ENCODE measurements around the gene STARD5. TPM values are rescaled to one million over a fixed set of nuclear protein-coding genes. Genes with fewer than 3 reads are reported as not detected.
"Not testable (repeated sequence)": the region's sequence is repeated elsewhere in the genome, so short reads cannot be mapped to it uniquely, and the experiment has no call there.

STARD5 gene, protein sequence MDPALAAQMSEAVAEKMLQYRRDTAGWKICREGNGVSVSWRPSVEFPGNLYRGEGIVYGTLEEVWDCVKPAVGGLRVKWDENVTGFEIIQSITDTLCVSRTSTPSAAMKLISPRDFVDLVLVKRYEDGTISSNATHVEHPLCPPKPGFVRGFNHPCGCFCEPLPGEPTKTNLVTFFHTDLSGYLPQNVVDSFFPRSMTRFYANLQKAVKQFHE
- 3.4 TPM for total RNA-seq (ENCODE audit: insufficient read depth, low replicate concordance)

- peak; percentile 99 for DNase-seq (ENCODE audit: low spot score)
Observed at GRCh38 chr15:81323944-81324881, at the start of gene STARD5. TSS of gene STARD5 (minus strand) at chr15:81324141. CDS start at chr15:81324099, 42 bp downstream.

DNA sequence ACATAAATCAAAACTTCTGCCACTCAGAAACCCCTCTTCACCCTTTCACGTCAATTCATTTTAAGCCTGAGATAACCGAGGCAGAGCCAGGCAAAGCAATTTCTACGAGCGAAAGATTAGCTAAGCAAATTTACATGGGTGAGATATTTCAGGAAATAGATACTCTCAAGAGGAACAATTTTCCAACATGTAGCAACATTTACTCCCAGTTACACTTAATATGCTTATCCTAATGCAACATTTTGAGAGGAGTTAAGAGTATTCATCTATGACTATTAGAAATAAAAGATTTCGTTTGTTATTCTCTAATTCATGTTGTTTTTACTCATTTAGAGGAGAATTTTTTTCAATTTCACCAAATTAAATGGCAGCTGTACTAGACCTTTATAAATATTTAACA, 49.2 kb upstream of the STARD5 start:
- no peak for DNase-seq (ENCODE audit: low spot score)

DNA sequence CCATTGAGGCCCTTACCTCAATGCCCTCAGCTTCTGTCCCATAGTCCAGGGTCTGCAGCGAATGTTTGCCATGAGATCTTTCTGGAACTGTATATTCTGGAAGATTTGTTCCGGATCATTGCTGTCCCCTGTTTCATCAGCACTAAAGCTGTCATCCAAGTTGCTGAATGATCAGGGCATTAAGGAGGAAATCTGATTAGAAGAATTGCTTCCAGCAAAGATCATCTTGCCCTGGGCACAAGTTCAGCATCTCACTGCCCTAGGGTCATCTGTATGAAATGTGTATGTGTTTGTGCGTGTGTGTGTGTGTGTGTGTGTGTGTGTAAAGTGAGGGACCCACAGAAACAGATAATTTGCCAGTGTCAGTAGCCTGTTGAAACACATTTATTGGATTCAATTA, 48.6 kb upstream of the STARD5 start:
- no peak for DNase-seq (ENCODE audit: low spot score)

GRCh38 chr15:81363718-81364500, 40.0 kb upstream of the STARD5 start:
- no peak for DNase-seq (ENCODE audit: low spot score)

- no peak for DNase-seq (ENCODE audit: low spot score)
Observed at GRCh38 chr15:81363276-81363675, 39.3 kb upstream of the STARD5 start.

DNA sequence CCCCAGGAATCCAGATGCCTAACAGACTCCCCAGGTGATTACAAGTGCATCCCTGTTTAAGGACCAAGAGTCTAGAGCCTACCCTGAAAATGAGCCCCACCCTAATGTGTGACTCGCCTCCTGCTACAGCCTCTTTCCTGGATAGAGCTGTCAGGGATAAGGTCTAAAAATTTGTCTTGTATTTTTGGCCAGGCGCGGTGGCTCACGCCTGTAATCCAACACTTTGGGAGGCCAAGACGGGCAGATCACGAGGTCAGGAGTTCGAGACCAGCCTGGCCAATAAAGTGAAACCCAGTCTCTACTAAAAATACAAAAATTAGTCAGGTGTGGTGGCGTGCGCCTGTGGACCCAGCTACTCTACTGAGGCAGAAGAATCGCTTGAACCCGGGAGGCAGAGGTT, 38.8 kb upstream of the STARD5 start:
- no peak for DNase-seq (ENCODE audit: low spot score)

DNA sequence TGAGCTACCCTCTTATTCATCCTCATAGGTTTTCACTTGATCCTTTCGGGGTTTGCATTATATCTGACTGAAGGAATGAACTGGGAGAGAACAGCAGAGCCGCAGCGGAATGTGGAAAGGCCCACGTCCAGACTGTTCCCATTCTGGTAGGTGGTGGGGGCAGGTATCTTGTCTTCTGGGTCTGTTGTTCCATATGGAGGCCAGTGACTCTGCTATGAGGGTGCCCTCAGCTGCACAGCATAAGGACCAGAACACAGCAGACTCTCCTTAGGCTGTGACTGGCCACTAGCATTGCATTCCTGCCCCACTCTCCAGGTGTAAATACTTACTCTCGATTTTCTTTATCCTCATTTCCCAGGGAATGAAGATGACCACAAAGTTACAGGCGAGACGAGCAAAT, 38.0 kb upstream of the STARD5 start:
- no peak for DNase-seq (ENCODE audit: low spot score)

DNA sequence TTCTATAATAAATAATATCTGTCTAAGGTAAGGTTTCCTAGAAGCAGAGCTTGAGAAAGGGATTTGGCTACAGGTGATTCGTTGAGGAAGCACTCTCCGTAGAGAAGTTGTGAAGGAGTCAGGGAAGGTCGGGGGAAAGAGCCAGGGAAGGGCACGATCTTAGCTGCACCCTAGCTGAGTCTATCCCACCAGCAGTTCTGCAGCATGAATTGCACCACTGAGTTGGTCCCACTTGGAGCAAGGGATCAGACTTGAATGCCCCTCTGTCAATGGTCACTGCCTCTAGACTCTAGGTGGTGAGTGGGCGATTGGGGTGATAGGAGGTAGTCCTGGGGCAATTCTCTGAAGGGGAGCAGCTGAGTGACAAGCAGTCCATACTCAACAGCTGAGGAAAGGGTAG, 36.5 kb upstream of the STARD5 start:
- no peak for DNase-seq (ENCODE audit: low spot score)

GRCh38 chr15:81358248-81358647, 34.3 kb upstream of the STARD5 start:
- no peak for DNase-seq (ENCODE audit: low spot score)

- no peak for DNase-seq (ENCODE audit: low spot score)
Observed at GRCh38 chr15:81357180-81357686, 33.3 kb upstream of the STARD5 start.

DNA sequence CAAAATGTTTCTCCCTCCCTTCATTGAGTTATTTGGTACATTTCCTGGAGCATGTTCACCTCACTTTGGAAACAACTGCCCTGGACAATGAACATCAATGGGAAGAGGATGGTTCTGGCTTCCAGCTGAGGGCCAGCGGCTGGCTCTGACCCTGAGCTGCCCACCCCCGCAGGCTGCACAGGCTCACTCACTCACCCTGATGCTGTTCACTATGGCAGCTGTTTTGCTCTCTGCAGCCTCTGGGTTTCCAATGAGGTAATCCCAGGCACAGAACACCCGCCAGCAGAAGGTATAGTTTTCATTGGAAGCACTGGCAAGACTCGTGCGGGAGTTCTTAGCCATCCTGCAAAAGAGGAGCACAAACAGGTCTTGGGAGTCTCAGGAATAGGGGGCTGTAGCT, 32.3 kb upstream of the STARD5 start:
- DNase-seq (ENCODE audit: low spot score): no peak

- DNase-seq (ENCODE audit: low spot score): no peak
Observed at GRCh38 chr15:81351651-81352050, 27.7 kb upstream of the STARD5 start.

GRCh38 chr15:81349271-81349670, 25.3 kb upstream of the STARD5 start:
- no peak for DNase-seq (ENCODE audit: low spot score)

DNA sequence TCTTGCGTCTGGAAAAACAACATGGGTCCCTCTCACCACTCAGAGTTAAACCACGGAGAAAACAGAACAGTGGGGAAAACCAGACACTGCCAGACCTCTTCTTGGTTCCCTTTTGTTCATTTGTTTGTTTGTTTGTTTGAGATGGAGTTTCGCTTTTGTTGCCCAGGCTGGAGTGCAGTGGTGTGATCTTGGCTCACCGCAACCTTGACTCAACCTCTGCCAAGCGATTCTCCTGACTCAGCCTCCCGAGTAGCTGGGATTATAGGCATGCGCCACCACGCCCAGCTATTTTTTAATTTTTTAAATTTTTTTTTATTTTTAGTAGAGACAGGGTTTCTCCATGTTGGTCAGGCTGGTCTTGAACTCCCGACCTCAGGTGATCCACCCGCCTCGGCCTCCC, 24.8 kb upstream of the STARD5 start:
- DNase-seq (ENCODE audit: low spot score): not testable (repeated sequence)

DNA sequence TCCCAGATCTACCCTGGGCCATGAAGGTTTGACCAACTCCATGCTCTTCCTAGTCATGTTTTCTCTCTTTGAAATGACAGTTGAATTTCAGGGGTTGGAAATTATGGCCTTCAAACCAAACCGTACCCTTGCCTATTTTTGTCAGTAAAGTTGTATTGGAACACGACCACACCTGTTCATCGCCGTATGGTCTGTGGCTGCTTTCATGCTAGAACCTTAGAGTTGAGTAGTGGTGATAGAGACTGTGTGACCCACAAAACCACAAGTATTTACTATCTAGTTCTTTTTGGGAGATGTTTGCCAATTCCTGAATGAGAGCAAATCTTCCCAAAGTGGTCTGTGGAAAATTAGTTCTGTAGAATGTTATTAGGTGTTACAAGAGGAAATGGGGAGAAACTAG, 24.0 kb upstream of the STARD5 start:
- no peak for DNase-seq (ENCODE audit: low spot score)

GRCh38 chr15:81346611-81347010, 22.7 kb upstream of the STARD5 start:
- DNase-seq (ENCODE audit: low spot score): no peak

DNA sequence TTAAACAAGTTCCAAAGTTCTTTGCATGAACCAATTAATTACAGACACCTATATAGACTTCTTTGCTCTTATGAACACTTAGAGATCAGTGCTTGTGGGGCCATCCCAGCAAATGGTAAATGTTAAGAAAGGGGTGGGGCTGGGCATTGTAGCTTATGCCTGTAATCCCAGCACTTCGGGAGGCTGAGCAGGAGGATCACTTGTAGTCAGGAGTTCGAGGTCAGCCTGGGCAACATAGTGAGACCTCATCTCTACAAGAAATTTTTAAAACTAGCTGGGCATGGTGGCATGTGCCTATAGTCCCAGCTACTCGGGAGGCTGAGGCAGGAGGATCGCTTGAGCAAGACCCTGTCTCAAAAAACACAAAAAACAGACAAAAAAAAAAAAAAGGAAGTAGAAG, 19.4 kb upstream of the STARD5 start:
- DNase-seq (ENCODE audit: low spot score): no peak

- no peak for DNase-seq (ENCODE audit: low spot score)
Observed at GRCh38 chr15:81341351-81341750, 17.4 kb upstream of the STARD5 start.

GRCh38 chr15:81339851-81340250, 15.9 kb upstream of the STARD5 start:
- DNase-seq (ENCODE audit: low spot score): no peak

GRCh38 chr15:81339321-81339720, 15.4 kb upstream of the STARD5 start:
- DNase-seq (ENCODE audit: low spot score): no peak

GRCh38 chr15:81338170-81339007, 14.4 kb upstream of the STARD5 start:
- DNase-seq (ENCODE audit: low spot score): peak; percentile 87
